ENCODE data around the gene IQCN.

The IQCN gene

DNA sequence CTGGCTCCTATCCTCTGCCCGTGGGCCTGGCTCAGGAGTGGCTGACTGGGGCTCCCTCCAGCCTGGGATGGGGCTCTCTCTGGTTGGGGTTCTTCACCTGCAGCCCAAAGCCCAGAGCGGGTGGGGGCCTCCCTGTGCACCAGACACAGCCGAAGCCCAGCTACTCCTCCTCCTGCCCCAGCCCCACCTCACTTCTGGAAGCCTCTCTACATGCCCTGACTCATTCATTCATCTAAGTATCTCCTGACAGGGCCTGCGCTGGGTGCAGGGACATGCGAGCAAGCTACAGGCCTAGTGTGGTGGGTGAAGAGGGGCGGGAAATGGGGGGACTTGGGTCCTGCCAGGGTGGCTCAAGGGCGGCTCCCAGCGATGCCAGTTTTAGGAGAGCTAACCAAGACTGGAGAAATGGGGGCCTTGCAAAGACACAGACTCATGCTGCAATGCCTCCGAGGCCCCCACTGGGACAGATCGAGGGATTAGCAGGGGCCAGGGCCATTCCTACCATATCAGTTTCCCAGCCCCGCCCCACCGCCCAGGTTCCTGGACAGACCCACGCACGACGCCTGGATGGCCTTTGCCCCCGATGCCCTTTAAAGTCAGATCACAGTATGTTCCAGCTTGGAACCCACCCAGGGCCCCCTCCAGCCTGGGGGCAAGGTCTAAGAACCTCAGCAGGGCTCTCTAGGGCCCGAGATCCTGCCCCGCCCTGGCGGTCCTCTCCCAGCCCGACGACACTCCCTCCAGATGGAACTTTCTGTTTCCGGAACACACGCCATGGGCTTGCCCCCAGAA lies 36.1 kb upstream of the IQCN start:
- no peak for DNase-seq (ENCODE audit: low read depth in 1 of 2, low spot score in 1 of 2)

DNA sequence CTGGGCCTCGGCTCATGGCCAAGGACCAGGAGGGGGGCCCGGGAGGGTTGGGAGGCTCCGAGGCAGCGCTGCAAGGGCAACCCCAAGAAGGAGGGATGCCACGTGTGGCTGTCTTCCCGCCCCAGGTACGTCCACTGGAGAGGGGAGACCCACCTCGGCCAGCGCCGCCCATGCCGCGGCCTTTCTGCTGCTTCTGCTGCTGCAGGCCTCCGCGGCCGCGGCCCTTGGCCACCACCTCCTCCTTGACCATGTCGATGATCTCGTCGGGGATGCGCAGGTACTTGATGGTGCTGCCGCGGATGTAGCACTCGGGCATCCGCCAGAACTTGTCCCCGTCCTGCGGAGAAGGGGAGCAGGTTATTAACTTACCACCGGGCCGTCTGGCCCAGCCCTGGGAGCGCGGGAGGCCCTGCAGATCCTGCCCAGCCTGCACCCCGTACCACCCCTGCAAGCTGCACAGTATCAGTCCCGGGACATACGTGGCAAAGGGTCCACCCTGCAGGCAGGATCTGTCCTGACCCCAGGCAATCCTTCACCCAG lies 35.3 kb upstream of the IQCN start:
- no peak overlapping the region for H3K27ac ChIP-seq (replicated peaks)
- H3K4me3 ChIP-seq (replicated peaks; ENCODE audit: insufficient read depth, low read length) = no peak overlapping the region
- TF ChIP-seq, protein P1, sequence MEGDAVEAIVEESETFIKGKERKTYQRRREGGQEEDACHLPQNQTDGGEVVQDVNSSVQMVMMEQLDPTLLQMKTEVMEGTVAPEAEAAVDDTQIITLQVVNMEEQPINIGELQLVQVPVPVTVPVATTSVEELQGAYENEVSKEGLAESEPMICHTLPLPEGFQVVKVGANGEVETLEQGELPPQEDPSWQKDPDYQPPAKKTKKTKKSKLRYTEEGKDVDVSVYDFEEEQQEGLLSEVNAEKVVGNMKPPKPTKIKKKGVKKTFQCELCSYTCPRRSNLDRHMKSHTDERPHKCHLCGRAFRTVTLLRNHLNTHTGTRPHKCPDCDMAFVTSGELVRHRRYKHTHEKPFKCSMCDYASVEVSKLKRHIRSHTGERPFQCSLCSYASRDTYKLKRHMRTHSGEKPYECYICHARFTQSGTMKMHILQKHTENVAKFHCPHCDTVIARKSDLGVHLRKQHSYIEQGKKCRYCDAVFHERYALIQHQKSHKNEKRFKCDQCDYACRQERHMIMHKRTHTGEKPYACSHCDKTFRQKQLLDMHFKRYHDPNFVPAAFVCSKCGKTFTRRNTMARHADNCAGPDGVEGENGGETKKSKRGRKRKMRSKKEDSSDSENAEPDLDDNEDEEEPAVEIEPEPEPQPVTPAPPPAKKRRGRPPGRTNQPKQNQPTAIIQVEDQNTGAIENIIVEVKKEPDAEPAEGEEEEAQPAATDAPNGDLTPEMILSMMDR (IDR thresholded peaks at IDR 0.05; ENCODE audit: insufficient read depth, low read length) = no peak
- TF ChIP-seq GABPA (IDR thresholded peaks at IDR 0.05; ENCODE audit: low read depth) = no peak
- no peaks in the 10 kb centered on the region for H3K27me3 ChIP-seq (ENCODE audit: insufficient read depth, poor library complexity, severe bottlenecking)
- no peak for DNase-seq (ENCODE audit: low read depth in 1 of 2, low spot score in 1 of 2)

More for the DNA sequence above, 36.1 kb upstream of the IQCN start:
- Histone ChIP-seq H3K27me3 (ENCODE audit: insufficient read depth, poor library complexity, severe bottlenecking) (no peaks in the 10 kb centered on the region), H3K4me3 (replicated peaks; ENCODE audit: insufficient read depth, low read length) (no peak overlapping the region), H3K27ac (replicated peaks) (no peak overlapping the region)
- TF ChIP-seq POLR2AphosphoS5 (IDR thresholded peaks at IDR 0.05; ENCODE audit: low read depth) (no peak), GABPA (IDR thresholded peaks at IDR 0.05; ENCODE audit: low read depth) (no peak), SPI1 (IDR thresholded peaks at IDR 0.05; ENCODE audit: borderline replicate concordance, low read depth) (no peak), REST (IDR thresholded peaks at IDR 0.05; ENCODE audit: insufficient replicate concordance, low read depth) (no peak)
- TF ChIP-seq, protein P1 (IDR thresholded peaks at IDR 0.05; ENCODE audit: insufficient read depth, low read length) = no peak

GRCh38 chr19:18308948-18309325 lies 34.7 kb upstream of the IQCN start:
- Histone ChIP-seq H3K4me3 (replicated peaks; ENCODE audit: insufficient read depth, low read length) (no peak overlapping the region), H3K27ac (replicated peaks) (no peak overlapping the region), H3K27me3 (ENCODE audit: insufficient read depth, poor library complexity, severe bottlenecking) (no peaks in the 10 kb centered on the region)
- TF ChIP-seq REST (IDR thresholded peaks at IDR 0.05; ENCODE audit: insufficient replicate concordance, low read depth) = no peak
- no peak for TF ChIP-seq SPI1 (IDR thresholded peaks at IDR 0.05; ENCODE audit: borderline replicate concordance, low read depth)
- TF ChIP-seq, protein P1 (IDR thresholded peaks at IDR 0.05; ENCODE audit: insufficient read depth, low read length) = no peak
- TF ChIP-seq GABPA (IDR thresholded peaks at IDR 0.05; ENCODE audit: low read depth) = no peak
- no peak for TF ChIP-seq POLR2AphosphoS5 (IDR thresholded peaks at IDR 0.05; ENCODE audit: low read depth)
- no peak for DNase-seq (ENCODE audit: low read depth in 1 of 2, low spot score in 1 of 2)
